Mesendoderm (in vitro differentiated cells): Measurements from ENCODE around the gene TCEAL4.
"Not testable (repeated sequence)": the region's sequence is repeated elsewhere in the genome, so short reads cannot be mapped to it uniquely, and the experiment has no call there.

Experiments used
- DNase-seq: peaks from one replicate; pipeline ENCODE4 v3.0.0; 2013
- H2AK5ac ChIP-seq: 2 replicates; pipeline ENCODE4 v1.6.1; 2013; ENCODE audit warnings: low read length, inconsistent platforms
- H2BK120ac ChIP-seq: 2 replicates; pipeline ENCODE4 v1.6.1; 2013; ENCODE audit warnings: low read depth, mild to moderate bottlenecking, low read length, moderate library complexity, mixed read lengths
- H2BK15ac ChIP-seq: replicated peaks from 2 replicates; pipeline ENCODE4 v1.6.1; 2013; ENCODE audit warnings: low read depth, mild to moderate bottlenecking, moderate library complexity
- H2BK5ac ChIP-seq: 2 replicates; pipeline ENCODE4 v1.6.1; 2013; ENCODE audit warnings: low read length, inconsistent platforms
- H3K18ac ChIP-seq: 2 replicates; pipeline ENCODE4 v1.6.1; 2013; ENCODE audit warnings: mild to moderate bottlenecking, low read length, mixed read lengths
- H3K23ac ChIP-seq: one replicate; pipeline ENCODE4 v1.6.1; 2013; ENCODE audit warnings: low read length
- H3K27ac ChIP-seq: 2 replicates; pipeline ENCODE4 v1.5.1; 2013; ENCODE audit warnings: low read depth, mild to moderate bottlenecking, inconsistent platforms, low read length, moderate library complexity
- H3K27me3 ChIP-seq: 2 replicates; pipeline ENCODE4 v1.6.1; 2013; ENCODE audit warnings: low read length, control low read depth, mild to moderate bottlenecking, inconsistent platforms; ENCODE audit not compliant: insufficient read depth, poor library complexity
- H3K36me3 ChIP-seq: 2 replicates; pipeline ENCODE4 v1.6.1; 2013; ENCODE audit warnings: low read length, inconsistent platforms; ENCODE audit not compliant: control insufficient read depth, insufficient read depth
- H3K4ac ChIP-seq: one replicate; pipeline ENCODE4 v1.6.1; 2013; ENCODE audit warnings: low read depth, mild to moderate bottlenecking, low read length, moderate library complexity
- H3K4me1 ChIP-seq: 2 replicates; pipeline ENCODE4 v1.6.1; 2013; ENCODE audit warnings: low read depth, low read length, inconsistent platforms; ENCODE audit not compliant: control insufficient read depth
- H3K4me2 ChIP-seq: 2 replicates; pipeline ENCODE4 v1.6.1; 2013; ENCODE audit warnings: low read length
- H3K4me3 ChIP-seq: 2 replicates; pipeline ENCODE4 v1.5.1; 2013; ENCODE audit warnings: mild to moderate bottlenecking, low read length
- H3K56ac ChIP-seq: one replicate; pipeline ENCODE4 v1.6.1; 2013; ENCODE audit warnings: low read length
- H3K79me1 ChIP-seq: 2 replicates; pipeline ENCODE4 v1.6.1; 2013; ENCODE audit warnings: low read length, inconsistent platforms
- H3K79me2 ChIP-seq: 2 replicates; pipeline ENCODE4 v1.6.1; 2013; ENCODE audit warnings: mild to moderate bottlenecking, low read length; ENCODE audit not compliant: control insufficient read depth, insufficient read depth
- H3K9ac ChIP-seq: 2 replicates; pipeline ENCODE4 v1.6.1; 2013; ENCODE audit warnings: low read length, inconsistent platforms
- H4K5ac ChIP-seq: one replicate; pipeline ENCODE4 v1.6.1; 2013; ENCODE audit warnings: low read length
- H4K8ac ChIP-seq: one replicate; pipeline ENCODE4 v1.6.1; 2013; ENCODE audit warnings: low read depth, mild to moderate bottlenecking, control low read depth, low read length, moderate library complexity
- WGBS: extraction: QIAGEN DNeasy Blood & Tissue Kit; methylation state at CpG from one replicate; pipeline ENCODE4 v1.1.7; 2013; ENCODE audit warnings: low lambda C conversion rate, missing lambda C conversion rate; ENCODE audit not compliant: insufficient coverage; ENCODE audit errors: extremely low coverage; 5-methylcytosine and 5-hydroxymethylcytosine counted together

The TCEAL4 gene

DNA sequence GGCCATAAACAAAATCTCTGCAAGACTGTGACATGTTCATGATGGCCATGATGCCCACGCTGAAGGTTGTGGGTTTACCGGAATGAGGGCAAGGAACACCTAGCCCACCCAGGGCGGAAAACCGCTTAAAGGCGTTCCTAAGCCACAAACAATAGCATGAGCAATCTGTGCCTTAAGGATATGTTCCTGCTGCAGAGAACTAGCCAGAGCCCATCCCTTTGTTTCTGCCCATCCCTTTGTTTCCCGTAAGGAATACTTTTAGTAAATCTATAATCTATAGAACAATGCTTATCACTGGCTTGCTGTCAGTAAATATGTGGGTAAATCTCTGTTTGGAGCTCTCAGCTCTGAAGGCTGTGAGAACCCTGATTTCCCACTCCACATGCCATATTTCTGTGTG, 9.9 kb downstream of the TCEAL4 start:
- H3K23ac ChIP-seq, H3K9ac ChIP-seq, DNase-seq, H2BK15ac ChIP-seq, H3K79me1 ChIP-seq, H4K8ac ChIP-seq, H2BK120ac ChIP-seq, H3K4me3 ChIP-seq, H4K5ac ChIP-seq, H3K27ac ChIP-seq, H2AK5ac ChIP-seq, H3K4me2 ChIP-seq, H3K56ac ChIP-seq, H3K4ac ChIP-seq, H3K36me3 ChIP-seq, H3K79me2 ChIP-seq, H2BK5ac ChIP-seq, H3K4me1 ChIP-seq, H3K18ac ChIP-seq, H3K27me3 ChIP-seq: not testable (repeated sequence)
- WGBS, result no CpG with 5 or more reads among the region's 6 CpGs

DNA sequence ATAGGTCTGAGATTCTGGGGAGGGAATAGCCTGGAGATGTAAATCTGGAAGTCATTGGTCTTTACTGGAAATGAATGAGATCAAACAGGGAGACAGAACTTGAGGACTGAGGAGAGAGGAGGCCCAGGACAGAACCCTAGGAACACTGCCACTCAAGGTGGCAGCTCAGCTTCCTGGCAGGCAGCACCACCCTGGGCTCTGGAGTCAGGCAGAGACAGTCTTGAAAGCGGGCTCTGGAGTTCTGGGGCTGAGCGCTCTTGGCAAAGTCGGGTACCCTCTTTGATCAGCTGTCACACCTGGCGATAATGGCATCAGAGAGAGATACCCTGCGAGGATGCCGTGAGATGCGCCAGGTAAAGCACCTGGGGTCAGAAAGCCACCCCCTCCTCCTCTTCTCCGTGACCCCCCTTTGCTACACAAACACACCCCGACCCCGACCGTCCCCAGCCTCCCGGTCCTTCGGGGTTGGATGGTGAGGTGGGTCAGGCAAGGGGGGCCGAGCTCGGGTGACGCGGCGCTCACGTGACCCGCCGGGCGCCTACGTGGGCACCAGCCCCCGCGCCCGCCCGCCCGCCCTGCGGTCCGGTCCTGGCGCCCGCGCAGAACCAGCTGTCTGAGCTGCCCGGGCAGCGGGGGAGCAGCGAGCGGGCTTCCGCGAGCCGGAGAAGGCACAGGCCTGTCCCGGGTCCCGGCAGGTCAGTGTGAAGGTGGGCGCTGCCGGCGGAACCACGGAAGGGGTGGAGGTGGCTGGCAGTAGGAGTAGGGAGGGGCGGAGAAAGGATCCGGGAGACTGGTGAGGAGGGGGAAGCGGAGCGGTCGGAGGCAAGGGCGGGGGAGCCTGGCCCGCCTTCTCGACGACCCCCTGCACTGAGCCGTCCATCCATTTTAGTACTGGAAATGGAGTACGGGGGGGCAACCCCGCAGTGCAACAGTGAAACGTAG, 22.3 kb downstream of the TCEAL4 start, which contains the start of gene TCEAL3:
TCEAL3 (plus strand) TSS at position 600 of the 942 bp plus-strand sequence. CDS start 1,102 bp downstream, outside the sequence.
- no CpG with 5 or more reads among the region's 59 CpGs for WGBS
- Histone ChIP-seq H4K5ac (no peak within 1 kb of the TSS), H4K8ac (no peak within 1 kb of the TSS), H2BK120ac (no peak within 1 kb of the TSS), H2BK15ac (no peak within 1 kb of the TSS), H3K9ac (peak within 1 kb of the TSS; percentile 71), H3K56ac (peak within 1 kb of the TSS; percentile 54), H3K36me3 (no peaks in the 10 kb centered on the region), H3K4me1 (no peaks in the 10 kb centered on the region), H3K79me2 (no peaks in the 10 kb centered on the region), H3K4me2 (peak within 1 kb of the TSS; percentile 46), H3K27me3 (no peaks in the 10 kb centered on the region), H3K27ac (no peak within 1 kb of the TSS), H3K4ac (no peak within 1 kb of the TSS), H3K79me1 (no peaks in the 10 kb centered on the region), H3K23ac (no peak within 1 kb of the TSS), H2BK5ac (no peak within 1 kb of the TSS), H3K4me3 (peak within 1 kb of the TSS; percentile 46), H2AK5ac (no peak within 1 kb of the TSS), H3K18ac (no peak within 1 kb of the TSS)
- DNase-seq, result peak; percentile 22

DNA sequence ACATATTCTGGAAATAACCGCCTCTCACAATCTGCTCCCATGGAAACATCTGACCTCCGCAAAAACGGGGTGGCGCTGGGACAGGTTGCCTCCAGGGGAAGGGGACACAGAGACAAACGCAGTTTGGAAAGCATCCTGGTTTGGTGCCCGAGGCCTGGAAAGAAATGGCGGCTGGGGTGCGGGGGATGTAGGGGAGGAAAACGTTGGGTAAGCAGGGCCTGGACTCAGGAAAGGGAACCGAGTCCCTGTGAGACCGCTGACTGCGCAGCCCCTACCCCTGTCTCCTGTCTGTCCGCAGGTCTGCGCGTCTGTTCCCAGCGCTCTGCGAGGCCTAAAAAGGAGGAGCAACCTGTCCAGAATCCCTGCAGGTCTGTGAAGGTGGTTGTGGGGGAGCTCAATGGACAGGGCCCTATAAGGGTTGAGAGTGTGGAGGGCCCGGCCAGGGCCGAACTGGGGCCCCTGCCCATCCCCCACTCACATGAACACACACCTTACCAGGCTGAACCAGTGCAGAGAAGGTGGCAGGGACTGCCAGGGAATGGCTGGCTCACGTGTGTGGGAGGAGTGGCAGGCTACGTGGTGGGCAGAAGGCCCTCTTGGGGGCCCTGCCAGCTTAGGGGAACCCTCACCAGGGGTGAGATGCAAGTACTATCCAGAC, 23.1 kb downstream of the TCEAL4 start:
- Histone ChIP-seq H2BK5ac (no peak overlapping the region), H3K79me2 (no peaks in the 10 kb centered on the region), H3K4me3 (no peak overlapping the region), H3K4me2 (peak overlapping the region; percentile 36), H3K36me3 (no peaks in the 10 kb centered on the region), H3K27me3 (no peaks in the 10 kb centered on the region), H3K79me1 (no peaks in the 10 kb centered on the region), H4K5ac (no peak overlapping the region), H3K27ac (no peak overlapping the region), H2BK120ac (no peak overlapping the region), H2AK5ac (no peak overlapping the region), H3K4ac (no peak overlapping the region), H3K56ac (peak overlapping the region; percentile 54), H4K8ac (no peak overlapping the region), H2BK15ac (no peak overlapping the region), H3K9ac (peak overlapping the region; percentile 71), H3K23ac (no peak overlapping the region), H3K4me1 (no peaks in the 10 kb centered on the region), H3K18ac (no peak overlapping the region)
- no CpG with 5 or more reads among the region's 21 CpGs for WGBS
- no peak for DNase-seq

DNA sequence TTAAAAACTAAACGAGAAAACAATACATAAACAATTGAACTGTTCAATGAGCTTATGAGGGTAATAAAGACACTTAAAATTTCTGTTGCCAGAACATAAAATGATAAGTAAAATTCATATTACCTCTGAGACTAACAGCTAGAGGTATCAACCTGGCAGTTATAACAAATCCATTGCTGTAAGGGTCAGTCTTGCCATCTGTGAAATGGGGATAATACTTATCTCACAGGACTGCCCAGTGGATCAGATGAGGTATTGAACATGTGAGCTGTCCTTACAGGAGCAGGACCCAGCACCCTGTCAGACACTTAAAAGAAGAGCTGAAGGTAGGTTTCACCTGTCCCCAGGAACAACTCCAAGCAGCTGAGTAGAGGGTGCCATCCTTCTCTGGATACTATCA, 25.0 kb downstream of the TCEAL4 start:
- Histone ChIP-seq H3K4me3 (no peak overlapping the region), H2AK5ac (no peak overlapping the region), H3K56ac (no peak overlapping the region), H3K9ac (no peak overlapping the region), H3K4me1 (no peaks in the 10 kb centered on the region), H3K27me3 (no peaks in the 10 kb centered on the region), H2BK15ac (no peak overlapping the region), H4K8ac (no peak overlapping the region), H3K23ac (no peak overlapping the region), H3K4me2 (no peak overlapping the region), H3K27ac (no peak overlapping the region), H2BK5ac (no peak overlapping the region), H3K36me3 (no peaks in the 10 kb centered on the region), H3K18ac (no peak overlapping the region), H3K79me2 (no peaks in the 10 kb centered on the region), H3K4ac (no peak overlapping the region), H3K79me1 (no peaks in the 10 kb centered on the region), H4K5ac (no peak overlapping the region), H2BK120ac (no peak overlapping the region)
- no peak for DNase-seq
- WGBS, result no CpG with 5 or more reads among the region's 1 CpG

DNA sequence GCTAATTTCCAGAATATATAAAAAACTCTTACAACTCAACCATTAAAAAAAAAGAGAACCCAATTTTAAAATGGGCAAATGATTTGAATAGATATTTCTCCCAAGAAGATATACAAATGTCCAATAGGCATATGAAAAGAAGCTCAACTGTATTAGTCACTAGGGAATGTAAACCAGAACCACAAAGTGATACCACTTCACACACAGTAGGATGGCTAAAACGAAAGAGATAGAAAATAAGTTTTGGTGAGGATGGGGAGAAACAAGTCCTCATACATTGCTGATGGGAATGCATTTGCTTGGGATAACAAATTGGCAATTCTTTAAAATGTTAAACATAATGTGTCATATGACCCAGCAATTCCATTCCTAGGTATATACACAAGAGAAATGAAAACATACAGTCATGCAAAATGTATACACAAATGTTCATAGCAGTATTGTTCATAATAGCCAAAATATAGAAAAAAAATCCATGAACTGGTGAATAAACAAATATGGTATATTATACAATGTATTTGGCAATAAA, 28.1 kb downstream of the TCEAL4 start:
- Histone ChIP-seq H3K9ac (no peak overlapping the region), H2AK5ac (no peak overlapping the region), H3K23ac (no peak overlapping the region), H3K36me3 (no peaks in the 10 kb centered on the region), H3K79me1 (no peaks in the 10 kb centered on the region), H3K27me3 (no peaks in the 10 kb centered on the region), H3K4ac (no peak overlapping the region), H4K5ac (no peak overlapping the region), H3K27ac (no peak overlapping the region), H2BK15ac (no peak overlapping the region), H3K4me3 (no peak overlapping the region), H4K8ac (no peak overlapping the region), H3K18ac (no peak overlapping the region), H2BK5ac (no peak overlapping the region), H3K4me2 (no peak overlapping the region), H3K56ac (no peak overlapping the region), H3K4me1 (no peaks in the 10 kb centered on the region), H3K79me2 (no peaks in the 10 kb centered on the region), H2BK120ac (no peak overlapping the region)
- no CpG with 5 or more reads among the region's 1 CpG for WGBS
- DNase-seq, result no peak
